OCI-LY3 (cell line): ENCODE data around the gene FAM117B.

Experiments used
- CTCF ChIP-seq: fragments of 200-600, 300-600 bp; sonication (generic); IDR thresholded peaks from 2 replicates; pipeline ENCODE4 v1.5.1; 2014; ENCODE audit warnings: antibody characterized with exemption, low read length, low read depth
- EZH2phosphoT487 ChIP-seq: fragments of 200-600 bp; shearing (Covaris generic); IDR thresholded peaks from 2 replicates; pipeline ENCODE4 v1.6.1; 2018; ENCODE audit warnings: antibody characterized with exemption, mixed run types, low read depth

GRCh38 chr2:202778217-202778616 lies 143.4 kb downstream of the FAM117B start:
- TF ChIP-seq CTCF (no peak), EZH2phosphoT487 (no peak)
